Measurements from ENCODE around the gene SLC35F1. TPM values are rescaled to one million over a fixed set of nuclear protein-coding genes. Genes with fewer than 3 reads are reported as not detected.
"Not testable (repeated sequence)": the region's sequence is repeated elsewhere in the genome, so short reads cannot be mapped to it uniquely, and the experiment has no call there.

Gene SLC35F1
- total RNA-seq, 1 donor from 2014 or later, result 0.30 TPM

DNA sequence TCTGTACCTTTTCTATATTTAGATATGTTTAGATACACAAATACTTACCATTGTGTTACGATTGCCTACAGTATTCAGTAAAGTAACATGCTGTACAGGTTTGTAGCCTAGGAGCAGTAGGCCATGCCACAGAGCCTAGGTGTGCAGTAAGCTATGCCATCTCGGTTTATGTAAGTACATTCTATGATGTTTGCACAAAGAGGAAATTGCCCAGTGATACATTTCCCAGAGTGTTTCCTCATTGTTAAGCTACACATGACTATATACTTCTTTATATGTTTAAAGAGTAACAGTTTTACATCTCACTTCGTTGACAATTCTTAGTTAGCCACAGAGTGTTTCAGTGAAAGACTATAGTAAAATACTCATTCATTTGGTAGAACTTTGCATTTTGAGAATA, 51.5 kb downstream of the SLC35F1 start:
- DNase-seq (no peak), ATAC-seq (no peak)
- TF ChIP-seq, protein P1, sequence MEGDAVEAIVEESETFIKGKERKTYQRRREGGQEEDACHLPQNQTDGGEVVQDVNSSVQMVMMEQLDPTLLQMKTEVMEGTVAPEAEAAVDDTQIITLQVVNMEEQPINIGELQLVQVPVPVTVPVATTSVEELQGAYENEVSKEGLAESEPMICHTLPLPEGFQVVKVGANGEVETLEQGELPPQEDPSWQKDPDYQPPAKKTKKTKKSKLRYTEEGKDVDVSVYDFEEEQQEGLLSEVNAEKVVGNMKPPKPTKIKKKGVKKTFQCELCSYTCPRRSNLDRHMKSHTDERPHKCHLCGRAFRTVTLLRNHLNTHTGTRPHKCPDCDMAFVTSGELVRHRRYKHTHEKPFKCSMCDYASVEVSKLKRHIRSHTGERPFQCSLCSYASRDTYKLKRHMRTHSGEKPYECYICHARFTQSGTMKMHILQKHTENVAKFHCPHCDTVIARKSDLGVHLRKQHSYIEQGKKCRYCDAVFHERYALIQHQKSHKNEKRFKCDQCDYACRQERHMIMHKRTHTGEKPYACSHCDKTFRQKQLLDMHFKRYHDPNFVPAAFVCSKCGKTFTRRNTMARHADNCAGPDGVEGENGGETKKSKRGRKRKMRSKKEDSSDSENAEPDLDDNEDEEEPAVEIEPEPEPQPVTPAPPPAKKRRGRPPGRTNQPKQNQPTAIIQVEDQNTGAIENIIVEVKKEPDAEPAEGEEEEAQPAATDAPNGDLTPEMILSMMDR (IDR thresholded peaks at IDR 0.05), result no peak
- Histone ChIP-seq H3K4me3 (no peak overlapping the region), H3K36me3 (no peaks in the 10 kb centered on the region), H3K27ac (no peak overlapping the region), H3K9me3 (no peaks in the 10 kb centered on the region), H3K4me1 (no peaks in the 10 kb centered on the region), H3K27me3 (ENCODE audit: low read depth) (no peaks in the 10 kb centered on the region)
- intact Hi-C loops (cut with DNase I), result no loop called here

DNA sequence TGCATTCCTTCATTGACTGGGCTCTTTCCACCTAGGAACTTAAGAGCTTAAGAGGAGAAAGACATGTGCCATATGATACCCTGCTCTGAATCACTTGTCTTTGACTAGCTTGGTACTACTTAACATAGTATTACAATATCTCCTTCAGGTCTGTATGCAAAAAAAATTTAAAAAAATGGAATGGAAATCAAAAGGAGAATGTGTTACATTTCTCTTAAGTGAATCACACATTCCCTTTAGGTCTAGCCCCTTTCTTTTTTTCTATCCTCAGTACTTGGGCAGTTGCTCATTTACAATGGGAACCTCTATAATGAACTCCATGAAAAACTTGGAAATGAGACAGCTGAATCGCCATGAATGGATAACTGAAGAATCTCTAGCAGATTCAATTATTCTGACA, 53.8 kb downstream of the SLC35F1 start:
- ATAC-seq (no peak), DNase-seq (no peak)
- H3K9me3 ChIP-seq, result no peaks in the 10 kb centered on the region
- intact Hi-C loops (cut with DNase I), result no loop called here
- TF ChIP-seq, protein P1 (IDR thresholded peaks at IDR 0.05), result no peak
- H3K36me3 ChIP-seq, result no peaks in the 10 kb centered on the region
- no peak overlapping the region for H3K4me3 ChIP-seq
- H3K4me1 ChIP-seq, result no peaks in the 10 kb centered on the region
- H3K27ac ChIP-seq, result no peak overlapping the region
- no peaks in the 10 kb centered on the region for H3K27me3 ChIP-seq (ENCODE audit: low read depth)

DNA sequence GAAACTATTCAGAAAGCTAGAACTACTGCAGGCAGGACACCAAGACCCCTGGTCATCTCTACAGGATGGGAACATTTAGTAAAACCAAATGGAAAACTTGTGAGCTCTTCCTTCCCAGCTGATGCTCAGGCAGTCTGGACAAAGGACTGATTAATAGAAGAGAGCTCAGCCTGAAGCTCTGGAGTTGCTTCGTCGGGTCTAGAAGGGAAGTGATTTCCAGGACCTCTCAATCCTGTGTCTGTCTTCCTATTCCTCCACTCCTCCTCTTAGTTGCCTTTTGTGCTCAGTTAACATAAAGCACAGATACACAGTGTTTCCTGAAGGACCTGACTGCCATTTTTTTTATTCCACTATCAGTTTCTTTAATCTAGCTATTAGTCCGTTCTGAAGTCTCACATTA, 54.2 kb downstream of the SLC35F1 start:
- no peak overlapping the region for H3K27ac ChIP-seq
- no peaks in the 10 kb centered on the region for H3K27me3 ChIP-seq (ENCODE audit: low read depth)
- TF ChIP-seq, protein P1 (IDR thresholded peaks at IDR 0.05), result no peak
- ATAC-seq, result no peak
- intact Hi-C loops (cut with DNase I), result no loop called here
- no peak for DNase-seq
- H3K4me1 ChIP-seq, result no peaks in the 10 kb centered on the region
- no peaks in the 10 kb centered on the region for H3K9me3 ChIP-seq
- H3K36me3 ChIP-seq, result no peaks in the 10 kb centered on the region
- H3K4me3 ChIP-seq, result no peak overlapping the region

DNA sequence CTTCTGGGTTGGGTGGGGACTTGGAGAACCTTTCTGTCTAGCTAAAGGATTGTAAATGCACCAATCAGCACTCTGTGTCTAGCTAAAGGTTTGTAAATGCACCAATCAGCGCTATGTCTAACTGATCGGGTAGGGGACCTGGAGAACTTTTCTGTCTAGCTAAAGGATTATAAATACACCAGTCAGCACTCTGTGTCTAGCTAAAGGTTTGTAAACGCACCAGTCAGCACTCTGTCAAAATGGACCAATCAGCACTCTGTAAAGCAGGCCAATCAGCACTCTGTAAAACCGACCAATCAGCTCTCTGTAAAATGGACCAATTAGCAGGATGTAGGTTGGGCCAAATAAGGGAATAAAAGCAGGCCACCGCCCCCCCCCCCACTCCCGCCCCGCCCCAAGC, 58.7 kb downstream of the SLC35F1 start:
- H3K36me3 ChIP-seq; ATAC-seq; H3K27ac ChIP-seq; intact Hi-C loops (cut with DNase I); H3K4me3 ChIP-seq; H3K9me3 ChIP-seq; DNase-seq; H3K27me3 ChIP-seq (ENCODE audit: low read depth); H3K4me1 ChIP-seq: not testable (repeated sequence)

DNA sequence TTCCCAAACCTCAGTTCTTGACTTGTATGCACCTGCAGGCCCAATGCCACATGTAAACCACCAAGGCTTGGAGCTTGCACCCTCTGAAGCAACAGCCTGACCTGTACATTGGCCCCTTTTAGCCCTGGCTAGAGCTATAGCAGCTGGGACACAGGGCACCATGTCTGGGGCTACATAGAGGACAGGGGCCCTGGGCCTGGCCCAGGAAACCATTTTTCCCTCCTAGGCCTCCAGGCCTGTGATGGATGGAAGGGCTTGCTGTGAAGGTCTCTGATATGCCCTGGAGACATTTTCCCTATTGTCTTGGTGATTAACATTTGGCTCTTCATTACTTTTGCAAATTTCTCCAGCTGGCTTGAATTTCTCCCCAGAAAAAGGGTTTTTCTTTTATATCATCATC, 64.6 kb downstream of the SLC35F1 start:
- Histone ChIP-seq H3K4me3 (no peak overlapping the region), H3K4me1 (no peaks in the 10 kb centered on the region), H3K27ac (no peak overlapping the region), H3K9me3 (no peaks in the 10 kb centered on the region), H3K36me3 (no peaks in the 10 kb centered on the region), H3K27me3 (ENCODE audit: low read depth) (no peaks in the 10 kb centered on the region)
- no peak for ATAC-seq
- TF ChIP-seq, protein P1 (IDR thresholded peaks at IDR 0.05), result no peak
- DNase-seq, result no peak
- intact Hi-C loops (cut with DNase I), result no loop called here

DNA sequence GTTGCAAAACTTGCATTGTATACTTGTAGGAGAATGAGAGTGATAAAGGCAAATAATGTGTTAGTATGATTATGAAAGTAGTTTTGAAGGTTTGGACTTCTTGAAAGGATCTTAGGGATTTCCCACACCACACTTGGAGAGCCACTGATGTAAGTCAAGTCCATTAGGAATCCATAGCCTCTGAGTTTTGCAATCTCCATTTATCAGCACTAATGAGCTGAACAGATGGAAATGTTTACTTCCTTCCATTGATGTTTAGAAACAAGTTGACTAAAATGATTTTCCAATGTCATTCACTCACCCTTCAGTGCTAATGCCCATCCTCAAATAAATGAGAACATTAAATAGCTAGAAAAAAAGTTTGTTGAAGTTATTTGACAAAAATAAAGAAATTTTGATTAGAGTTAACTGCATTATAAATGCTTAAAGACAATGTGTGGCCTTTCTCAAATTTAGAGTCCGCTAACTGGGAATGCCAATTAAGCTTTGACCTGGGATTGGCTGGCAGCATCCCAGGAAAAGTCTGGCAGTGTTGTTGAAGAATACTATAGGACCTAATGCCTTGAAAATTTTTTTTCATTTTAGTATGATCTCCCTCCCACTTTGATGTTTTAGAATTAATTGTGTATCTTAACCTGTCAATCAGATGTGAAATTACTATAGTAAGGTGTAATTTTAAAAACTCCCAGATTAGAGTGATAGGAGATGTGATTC, 68.0 kb downstream of the SLC35F1 start:
- Histone ChIP-seq H3K36me3 (no peaks in the 10 kb centered on the region), H3K4me3 (no peak overlapping the region), H3K9me3 (no peaks in the 10 kb centered on the region), H3K4me1 (no peaks in the 10 kb centered on the region), H3K27me3 (ENCODE audit: low read depth) (no peaks in the 10 kb centered on the region), H3K27ac (no peak overlapping the region)
- intact Hi-C loops (cut with DNase I), result no loop called here
- no peak for DNase-seq
- no peak for ATAC-seq
- TF ChIP-seq, protein P1 (IDR thresholded peaks at IDR 0.05), result no peak

All from lower lobe of right lung (tissue), 2 donors.